Measurements from ENCODE around the gene TBC1D32.

DNA sequence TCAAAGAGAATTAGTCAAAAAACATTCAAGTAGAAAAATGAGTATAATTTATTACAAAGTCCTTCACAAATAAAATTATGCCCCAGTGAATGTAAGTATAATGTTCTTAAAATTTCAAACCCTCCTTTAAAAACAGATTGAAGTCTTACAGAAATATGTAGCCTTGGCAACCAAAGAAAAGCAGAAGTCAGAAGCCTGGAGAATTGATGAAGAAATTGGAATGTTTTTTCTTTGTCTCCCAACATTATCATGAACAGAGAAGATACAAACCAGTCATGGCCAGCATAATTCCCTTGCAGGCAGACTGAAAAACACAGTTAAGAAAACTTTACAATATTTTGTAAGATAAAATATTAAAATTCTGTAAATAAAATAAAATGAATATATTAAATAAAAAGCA lies 221.9 kb downstream of the TBC1D32 start:
- TF ChIP-seq CTCF (IDR thresholded peaks at IDR 0.05) (no peak), POLR2A (IDR thresholded peaks at IDR 0.05) (no peak)
